Measurements from ENCODE around the gene PRKAR2B. TPM values are rescaled to one million over a fixed set of nuclear protein-coding genes. Genes with fewer than 3 reads are reported as not detected.
"Not testable (repeated sequence)": the region's sequence is repeated elsewhere in the genome, so short reads cannot be mapped to it uniquely, and the experiment has no call there.

The PRKAR2B gene
- polyA plus RNA-seq, 1 donor from 2014 or later = 297 TPM

GRCh38 chr7:107049971-107050532 is 5.5 kb downstream of the PRKAR2B start:
- Histone ChIP-seq H3K9me2 (ENCODE audit: insufficient read depth, low read length) (no peaks in the 10 kb centered on the region), H3K36me3 (ENCODE audit: insufficient read depth, low read length) (no peaks in the 10 kb centered on the region), H3K27me3 (ENCODE audit: insufficient read depth, low read depth, low read length) (no peaks in the 10 kb centered on the region), H4K20me1 (ENCODE audit: insufficient read depth) (no peaks in the 10 kb centered on the region), H3K79me2 (replicated peaks; ENCODE audit: insufficient read depth, low read length) (peaks cover 90% of the 10 kb centered on the region), H3K4me3 (ENCODE audit: low read length) (peak overlapping the region; percentile 14), H3K9me3 (ENCODE audit: low read length) (no peaks in the 10 kb centered on the region), H3K4me2 (ENCODE audit: low read length) (no peak overlapping the region), H2AFZ (ENCODE audit: low read depth, low read length) (no peak overlapping the region), H3F3A (ENCODE audit: insufficient read depth, low read length, poor library complexity, severe bottlenecking) (peaks cover 5% of the 10 kb centered on the region), H3K9ac (ENCODE audit: low read length) (no peak overlapping the region), H3K27ac (ENCODE audit: low read length) (no peak overlapping the region)
- TF ChIP-seq CTCF (IDR thresholded peaks at IDR 0.05; ENCODE audit: poor library complexity, severe bottlenecking) = no peak
- TF ChIP-seq MXI1 (conservative IDR thresholded peaks at IDR 0.05; ENCODE audit: poor library complexity, severe bottlenecking) = no peak
- no peak for TF ChIP-seq EZH2 (IDR thresholded peaks at IDR 0.05; ENCODE audit: borderline replicate concordance, insufficient read depth, low read length, poor library complexity, severe bottlenecking)
- TF ChIP-seq EP300 (conservative IDR thresholded peaks at IDR 0.05; ENCODE audit: poor library complexity, severe bottlenecking) = no peak
- no peak for TF ChIP-seq RAD21 (conservative IDR thresholded peaks at IDR 0.05)
- TF ChIP-seq SMC3 (conservative IDR thresholded peaks at IDR 0.05; ENCODE audit: poor library complexity) = no peak
- TF ChIP-seq POLR2AphosphoS5 (IDR thresholded peaks at IDR 0.05) = no peak
- TF ChIP-seq TAF1 (IDR thresholded peaks at IDR 0.05; ENCODE audit: low read depth) = no peak
- no peak for TF ChIP-seq REST (IDR thresholded peaks at IDR 0.05; ENCODE audit: borderline replicate concordance)

DNA sequence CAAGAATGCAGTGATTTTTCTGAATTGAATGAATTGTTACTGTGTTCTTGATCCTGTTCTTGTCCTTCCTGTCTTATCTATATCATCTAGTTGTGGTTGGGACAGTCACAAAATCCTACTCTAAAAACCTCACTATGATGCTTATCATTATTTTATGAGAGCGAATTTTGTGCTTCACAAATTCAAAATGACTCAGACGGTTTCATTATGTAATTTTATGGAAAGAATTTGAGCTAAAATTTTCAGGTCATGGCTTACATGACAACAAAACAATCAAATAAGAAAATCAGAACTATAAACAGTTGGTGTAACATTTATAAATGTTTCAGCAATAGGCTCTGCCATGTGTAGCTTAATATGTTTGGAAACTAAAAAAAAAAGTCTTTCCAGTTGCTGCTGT is 6.9 kb downstream of the PRKAR2B start:
- H3K27ac ChIP-seq (ENCODE audit: low read length) = no peak overlapping the region
- peaks cover 5% of the 10 kb centered on the region for H3F3A ChIP-seq (ENCODE audit: insufficient read depth, low read length, poor library complexity, severe bottlenecking)
- peaks cover 78% of the 10 kb centered on the region for H3K79me2 ChIP-seq (replicated peaks; ENCODE audit: insufficient read depth, low read length)
- no peaks in the 10 kb centered on the region for H3K9me3 ChIP-seq (ENCODE audit: low read length)
- H3K9me2 ChIP-seq (ENCODE audit: insufficient read depth, low read length) = no peaks in the 10 kb centered on the region
- TF ChIP-seq RAD21 (conservative IDR thresholded peaks at IDR 0.05) = no peak
- TF ChIP-seq SMC3 (conservative IDR thresholded peaks at IDR 0.05; ENCODE audit: poor library complexity) = no peak
- TF ChIP-seq REST (IDR thresholded peaks at IDR 0.05; ENCODE audit: borderline replicate concordance) = no peak
- TF ChIP-seq EP300 (conservative IDR thresholded peaks at IDR 0.05; ENCODE audit: poor library complexity, severe bottlenecking) = no peak
- no peak for TF ChIP-seq CTCF (IDR thresholded peaks at IDR 0.05; ENCODE audit: poor library complexity, severe bottlenecking)
- TF ChIP-seq POLR2AphosphoS5 (IDR thresholded peaks at IDR 0.05) = no peak
- TF ChIP-seq EZH2 (IDR thresholded peaks at IDR 0.05; ENCODE audit: borderline replicate concordance, insufficient read depth, low read length, poor library complexity, severe bottlenecking) = no peak
- no peak for TF ChIP-seq TAF1 (IDR thresholded peaks at IDR 0.05; ENCODE audit: low read depth)
- TF ChIP-seq MXI1 (conservative IDR thresholded peaks at IDR 0.05; ENCODE audit: poor library complexity, severe bottlenecking) = no peak
- H3K36me3 ChIP-seq (ENCODE audit: insufficient read depth, low read length) = no peaks in the 10 kb centered on the region
- no peak overlapping the region for H3K9ac ChIP-seq (ENCODE audit: low read length)
- H3K27me3 ChIP-seq (ENCODE audit: insufficient read depth, low read depth, low read length) = no peaks in the 10 kb centered on the region
- no peak overlapping the region for H3K4me2 ChIP-seq (ENCODE audit: low read length)
- no peaks in the 10 kb centered on the region for H4K20me1 ChIP-seq (ENCODE audit: insufficient read depth)
- H3K4me3 ChIP-seq (ENCODE audit: low read length) = no peak overlapping the region
- H2AFZ ChIP-seq (ENCODE audit: low read depth, low read length) = no peak overlapping the region

GRCh38 chr7:107054965-107055364 is 10.5 kb downstream of the PRKAR2B start:
- H3K27ac ChIP-seq (ENCODE audit: low read length); H3K27me3 ChIP-seq (ENCODE audit: insufficient read depth, low read depth, low read length); H3K9me3 ChIP-seq (ENCODE audit: low read length); H3K36me3 ChIP-seq (ENCODE audit: insufficient read depth, low read length); H2AFZ ChIP-seq (ENCODE audit: low read depth, low read length); H3K4me3 ChIP-seq (ENCODE audit: low read length); H3K9ac ChIP-seq (ENCODE audit: low read length); H3K4me2 ChIP-seq (ENCODE audit: low read length); H3F3A ChIP-seq (ENCODE audit: insufficient read depth, low read length, poor library complexity, severe bottlenecking); H3K9me2 ChIP-seq (ENCODE audit: insufficient read depth, low read length): not testable (repeated sequence)
- H3K79me2 ChIP-seq (replicated peaks; ENCODE audit: insufficient read depth, low read length) = peaks cover 70% of the 10 kb centered on the region
- peaks cover 15% of the 10 kb centered on the region for H4K20me1 ChIP-seq (ENCODE audit: insufficient read depth)
